ENCODE results near the gene ZXDC. TPM values are rescaled to one million over a fixed set of nuclear protein-coding genes. Genes with fewer than 3 reads are reported as not detected.

ZXDC gene
- polyA plus RNA-seq, 1 experiment, result 9.5 TPM

- TF ChIP-seq CTCF (IDR thresholded peaks at IDR 0.05; ENCODE audit: low read depth, low read length), result no peak
- CTCF ChIA-PET, result interaction anchor here (6.8 kb wide), 1 partner anchor 12 kb away, joined by 37 read pairs; the partner anchor contains the start of gene CHST13
- POLR2A ChIA-PET, result no interaction called here
These were observed 34.7 kb upstream of the ZXDC start for GRCh38 chr3:126510308-126510910.

GRCh38 chr3:126509597-126510307 is 34.1 kb upstream of the ZXDC start:
- Histone ChIP-seq H3K9me3 (ENCODE audit: control insufficient read depth, insufficient read depth, low read length) (no peaks in the 10 kb centered on the region), H3K4me3 (ENCODE audit: low read depth, low read length) (no peak overlapping the region), H3K27ac (ENCODE audit: low read depth, low read length) (no peak overlapping the region), H3K27me3 (ENCODE audit: control insufficient read depth, insufficient read depth, low read length) (peaks cover 7% of the 10 kb centered on the region)
- DNase-seq (ENCODE audit: low read depth, low spot score), result no peak
- CTCF ChIA-PET, result interaction anchor here (1.4 to 6.8 kb wide), 2 partner anchors 9 to 13 kb away, joined by 4 to 37 read pairs; partner anchors contain the start of gene CHST13
- POLR2A ChIA-PET, result no interaction called here
- no peak for TF ChIP-seq CTCF (IDR thresholded peaks at IDR 0.05; ENCODE audit: low read depth, low read length)

More at GRCh38 chr3:126510308-126510910, 34.7 kb upstream of the ZXDC start:
- Histone ChIP-seq H3K27me3 (ENCODE audit: control insufficient read depth, insufficient read depth, low read length) (peaks cover 4% of the 10 kb centered on the region), H3K4me3 (ENCODE audit: low read depth, low read length) (no peak overlapping the region), H3K9me3 (ENCODE audit: control insufficient read depth, insufficient read depth, low read length) (no peaks in the 10 kb centered on the region), H3K27ac (ENCODE audit: low read depth, low read length) (no peak overlapping the region)
- DNase-seq (ENCODE audit: low read depth, low spot score), result no peak

- ChIA-PET CTCF (interaction anchor here (1.4 to 6.8 kb wide), 2 partner anchors 11 to 14 kb away, joined by 4 to 37 read pairs; partner anchors contain the start of gene CHST13), POLR2A (interaction anchor here (0.6 kb wide), 1 partner anchor 913 kb away, joined by 3 read pairs; the partner anchor contains the start of gene OSBPL11)
- H3K27me3 ChIP-seq (ENCODE audit: control insufficient read depth, insufficient read depth, low read length), result peaks cover 7% of the 10 kb centered on the region
- TF ChIP-seq CTCF (IDR thresholded peaks at IDR 0.05; ENCODE audit: low read depth, low read length), result no peak
- no peaks in the 10 kb centered on the region for H3K9me3 ChIP-seq (ENCODE audit: control insufficient read depth, insufficient read depth, low read length)
- H3K27ac ChIP-seq (ENCODE audit: low read depth, low read length), result no peak overlapping the region
- DNase-seq (ENCODE audit: low read depth, low spot score), result no peak
- H3K4me3 ChIP-seq (ENCODE audit: low read depth, low read length), result no peak overlapping the region
These were observed 32.9 kb upstream of the ZXDC start for GRCh38 chr3:126508564-126508964.

DNA sequence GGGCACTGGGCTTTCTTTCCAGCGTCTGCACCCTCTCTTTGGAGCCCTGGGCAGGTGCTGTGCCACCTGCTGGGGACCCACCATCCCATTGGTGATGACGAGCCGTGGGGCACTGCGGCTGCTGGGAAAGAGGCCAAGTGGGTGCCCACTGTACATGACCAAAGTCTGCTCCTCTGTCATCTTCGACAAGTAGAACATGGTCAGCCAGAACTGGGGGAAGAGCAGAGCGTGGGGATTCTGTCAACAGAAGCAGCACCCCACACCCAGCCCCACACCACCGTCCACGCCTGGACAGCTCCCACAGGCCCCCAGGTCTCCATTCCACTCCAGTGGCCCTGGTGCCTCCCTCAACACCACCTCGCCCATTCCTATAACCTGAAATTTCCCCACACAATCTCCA is 32.2 kb upstream of the ZXDC start:
- POLR2A ChIA-PET, result no interaction called here
- H3K9me3 ChIP-seq (ENCODE audit: control insufficient read depth, insufficient read depth, low read length), result no peaks in the 10 kb centered on the region; the same call in 1 of the 2 replicates
- CTCF ChIA-PET, result interaction anchor here (6.8 kb wide), 1 partner anchor 15 kb away, joined by 37 read pairs; the partner anchor contains the start of gene CHST13
- H3K4me3 ChIP-seq (ENCODE audit: low read depth, low read length), result no peak overlapping the region
- H3K27me3 ChIP-seq (ENCODE audit: control insufficient read depth, insufficient read depth, low read length), result peaks cover 7% of the 10 kb centered on the region
- TF ChIP-seq CTCF (IDR thresholded peaks at IDR 0.05; ENCODE audit: low read depth, low read length), result no peak
- H3K27ac ChIP-seq (ENCODE audit: low read depth, low read length), result no peak overlapping the region
- DNase-seq (ENCODE audit: low read depth, low spot score), result no peak

DNA sequence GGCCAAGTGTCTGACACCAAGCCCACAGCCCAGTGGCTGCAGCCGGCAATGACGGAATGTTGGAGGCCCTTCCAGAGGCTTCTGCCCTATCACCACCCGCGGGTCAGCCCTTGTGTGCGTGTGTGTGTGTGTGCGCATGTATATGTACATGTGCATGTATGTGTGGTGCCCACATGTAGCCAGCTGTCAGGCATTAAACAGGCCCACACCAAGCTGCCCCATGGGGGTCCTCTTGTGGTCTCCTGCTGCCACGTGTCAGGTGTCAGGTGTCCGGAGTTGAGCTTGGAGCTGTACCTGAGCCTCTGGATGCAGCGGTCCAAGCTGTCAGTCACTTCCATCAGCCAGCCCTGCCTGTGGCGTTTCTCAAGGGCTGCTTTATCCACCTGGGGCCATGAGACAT is 28.0 kb upstream of the ZXDC start:
- no peak overlapping the region for H3K4me3 ChIP-seq (ENCODE audit: low read depth, low read length)
- ChIA-PET POLR2A (no interaction called here), CTCF (no interaction called here)
- no peak overlapping the region for H3K27ac ChIP-seq (ENCODE audit: low read depth, low read length)
- DNase-seq (ENCODE audit: low read depth, low spot score), result no peak
- no peaks in the 10 kb centered on the region; the same call in 1 of the 2 replicates for H3K9me3 ChIP-seq (ENCODE audit: control insufficient read depth, insufficient read depth, low read length)
- no peak for TF ChIP-seq CTCF (IDR thresholded peaks at IDR 0.05; ENCODE audit: low read depth, low read length)
- peaks cover 3% of the 10 kb centered on the region for H3K27me3 ChIP-seq (ENCODE audit: control insufficient read depth, insufficient read depth, low read length)

Data from AG04450 (cell line).